Measurements from ENCODE around the gene SH3TC1.

Gene SH3TC1

GRCh38 chr4:8280158-8280875 lies 81.2 kb downstream of the SH3TC1 start:
- no peak for DNase-seq

GRCh38 chr4:8280876-8281440 lies 81.9 kb downstream of the SH3TC1 start:
- DNase-seq = no peak

- DNase-seq = no peak
Observed at GRCh38 chr4:8281519-8282133, 82.5 kb downstream of the SH3TC1 start.

- DNase-seq = no peak
Observed at GRCh38 chr4:8282134-8282641, 83.1 kb downstream of the SH3TC1 start.

GRCh38 chr4:8282742-8283141 lies 83.7 kb downstream of the SH3TC1 start:
- DNase-seq = no peak

GRCh38 chr4:8283161-8283560 lies 84.1 kb downstream of the SH3TC1 start:
- DNase-seq = no peak

GRCh38 chr4:8283631-8284121 lies 84.6 kb downstream of the SH3TC1 start:
- no peak for DNase-seq

- no peak for DNase-seq
Observed at GRCh38 chr4:8284391-8284790, 85.3 kb downstream of the SH3TC1 start.

- no peak for DNase-seq
Observed at GRCh38 chr4:8285143-8285975, 86.3 kb downstream of the SH3TC1 start.

- DNase-seq = no peak
Observed at GRCh38 chr4:8285976-8286718, 87.1 kb downstream of the SH3TC1 start.

- no peak for DNase-seq
Observed at GRCh38 chr4:8286719-8287342, 87.7 kb downstream of the SH3TC1 start.

GRCh38 chr4:8287343-8288280 lies 88.5 kb downstream of the SH3TC1 start:
- no peak for DNase-seq

- no peak for DNase-seq
Observed at GRCh38 chr4:8289151-8289750, 90.2 kb downstream of the SH3TC1 start.

GRCh38 chr4:8289956-8290700 lies 91.0 kb downstream of the SH3TC1 start:
- DNase-seq = no peak

GRCh38 chr4:8290701-8290970 lies 91.5 kb downstream of the SH3TC1 start:
- DNase-seq = no peak

Data from stimulated activated CD4-positive, alpha-beta T cell treated with anti-CD3 and anti-CD28 coated beads, Interleukin-15, amount 100 ng/mL, for 24 hours (primary cell).